ENCODE results near the gene ARF6.
"Not testable (repeated sequence)": the region's sequence is repeated elsewhere in the genome, so short reads cannot be mapped to it uniquely, and the experiment has no call there.

Gene ARF6

GRCh38 chr14:49862089-49862673, 30.7 kb upstream of the ARF6 start:
- H3K9ac ChIP-seq (ENCODE audit: low read length): peak overlapping the region; percentile 92
- peaks cover 13% of the 10 kb centered on the region for H3K4me1 ChIP-seq (ENCODE audit: control insufficient read depth, insufficient read depth, low read length)
- DNase-seq (ENCODE audit: low read depth): peak; percentile 88
- no peaks in the 10 kb centered on the region for H3K27me3 ChIP-seq (replicated peaks; ENCODE audit: control insufficient read depth, insufficient read depth, low read length)
- H3K4me3 ChIP-seq (ENCODE audit: low read length): peak overlapping the region; percentile 90
- no peaks in the 10 kb centered on the region for H3K9me3 ChIP-seq (ENCODE audit: control insufficient read depth, low read length)
- no peaks in the 10 kb centered on the region for H3K36me3 ChIP-seq (ENCODE audit: control insufficient read depth, insufficient read depth, low read length, severe bottlenecking)

- peaks cover 19% of the 10 kb centered on the region for H3K4me1 ChIP-seq (ENCODE audit: control insufficient read depth, insufficient read depth, low read length)
- H3K4me3 ChIP-seq (ENCODE audit: low read length): peak overlapping the region; percentile 90
- H3K9ac ChIP-seq (ENCODE audit: low read length): peak overlapping the region; percentile 93
- peak; percentile 36 for DNase-seq (ENCODE audit: low read depth)
- no peaks in the 10 kb centered on the region for H3K9me3 ChIP-seq (ENCODE audit: control insufficient read depth, low read length)
- no peaks in the 10 kb centered on the region for H3K27me3 ChIP-seq (replicated peaks; ENCODE audit: control insufficient read depth, insufficient read depth, low read length)
- H3K36me3 ChIP-seq (ENCODE audit: control insufficient read depth, insufficient read depth, low read length, severe bottlenecking): no peaks in the 10 kb centered on the region
These were observed 29.2 kb upstream of the ARF6 start for GRCh38 chr14:49863487-49864281.

DNA sequence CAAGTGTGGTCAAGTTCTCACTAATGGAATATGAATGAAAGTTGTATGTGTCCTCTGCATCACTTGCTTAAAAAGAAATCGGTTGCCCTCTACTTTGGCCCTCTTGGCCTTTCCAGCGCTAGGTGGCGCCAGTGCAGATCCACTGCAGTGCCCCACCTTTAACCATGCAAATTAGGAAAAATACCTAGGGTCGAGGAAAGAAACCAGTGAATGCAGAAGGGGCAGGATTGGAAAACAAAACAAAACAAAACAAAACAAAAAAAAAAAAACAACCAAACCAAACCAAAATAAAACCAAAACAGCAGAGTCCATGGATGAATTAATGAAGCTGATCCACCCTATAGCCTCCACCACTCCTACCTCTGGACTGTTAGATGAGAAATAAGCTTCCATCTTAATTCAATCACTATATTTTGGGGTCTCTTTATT, 27.4 kb upstream of the ARF6 start:
- Histone ChIP-seq H3K9ac (ENCODE audit: low read length) (no peak overlapping the region), H3K9me3 (ENCODE audit: control insufficient read depth, low read length) (no peaks in the 10 kb centered on the region), H3K4me3 (ENCODE audit: low read length) (no peak overlapping the region), H3K27me3 (replicated peaks; ENCODE audit: control insufficient read depth, insufficient read depth, low read length) (no peaks in the 10 kb centered on the region), H3K4me1 (ENCODE audit: control insufficient read depth, insufficient read depth, low read length) (peaks cover 21% of the 10 kb centered on the region), H3K36me3 (ENCODE audit: control insufficient read depth, insufficient read depth, low read length, severe bottlenecking) (no peaks in the 10 kb centered on the region)
- peak; percentile 89 for DNase-seq (ENCODE audit: low read depth)

DNA sequence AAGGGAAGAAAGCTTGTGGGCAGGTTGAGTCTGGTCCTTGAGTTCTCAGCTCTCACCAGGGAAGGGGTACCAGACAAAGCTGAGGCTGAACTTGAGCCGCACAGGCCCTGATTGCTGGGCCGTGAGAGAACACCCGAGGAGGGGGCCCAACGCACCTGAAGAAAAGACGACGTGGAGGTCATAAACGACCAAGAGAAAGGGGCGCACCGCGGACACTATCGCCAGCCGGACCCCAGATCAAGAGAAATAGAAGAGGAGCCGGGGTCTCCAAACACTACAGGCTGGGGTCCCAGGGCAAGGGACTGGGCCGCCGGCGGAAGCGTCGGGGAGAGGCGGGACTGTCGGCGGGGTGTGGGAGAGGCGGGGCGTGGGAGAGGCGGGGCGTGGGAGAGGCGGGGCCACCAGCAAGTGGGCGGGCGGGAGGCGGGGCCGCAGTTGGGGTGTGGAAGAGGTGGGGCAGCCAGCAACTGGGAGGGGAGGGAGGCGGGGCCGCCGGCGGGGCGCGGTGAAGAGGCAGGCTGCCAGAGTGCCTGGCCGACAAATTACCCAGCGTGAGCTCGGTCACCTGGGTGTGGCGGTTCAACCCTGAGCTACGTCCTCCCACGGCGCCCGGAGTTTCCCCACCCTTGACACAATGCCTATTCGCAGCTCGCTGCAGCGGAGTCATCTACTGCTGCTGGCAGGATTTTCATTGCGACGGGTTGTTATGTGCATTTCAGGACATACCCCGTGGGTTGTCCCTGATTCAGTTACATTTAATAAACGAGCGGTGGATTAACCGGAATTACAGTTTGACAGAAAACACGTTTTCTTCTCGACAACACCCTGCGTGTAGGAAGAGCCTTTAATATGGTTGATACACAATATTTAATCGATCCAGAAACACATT, 24.8 kb upstream of the ARF6 start:
- Histone ChIP-seq H3K27me3 (replicated peaks; ENCODE audit: control insufficient read depth, insufficient read depth, low read length) (no peaks in the 10 kb centered on the region), H3K9ac (ENCODE audit: low read length) (peak overlapping the region; percentile 89), H3K9me3 (ENCODE audit: control insufficient read depth, low read length) (no peaks in the 10 kb centered on the region), H3K4me3 (ENCODE audit: low read length) (peak overlapping the region; percentile 94), H3K36me3 (ENCODE audit: control insufficient read depth, insufficient read depth, low read length, severe bottlenecking) (no peaks in the 10 kb centered on the region), H3K4me1 (ENCODE audit: control insufficient read depth, insufficient read depth, low read length) (peaks cover 15% of the 10 kb centered on the region)
- peak; percentile 97 for DNase-seq (ENCODE audit: low read depth)

- H3K9me3 ChIP-seq (ENCODE audit: control insufficient read depth, low read length): no peaks in the 10 kb centered on the region
- H3K4me1 ChIP-seq (ENCODE audit: control insufficient read depth, insufficient read depth, low read length): peaks cover 15% of the 10 kb centered on the region
- no peak for DNase-seq (ENCODE audit: low read depth)
- H3K27me3 ChIP-seq (replicated peaks; ENCODE audit: control insufficient read depth, insufficient read depth, low read length): no peaks in the 10 kb centered on the region
- H3K36me3 ChIP-seq (ENCODE audit: control insufficient read depth, insufficient read depth, low read length, severe bottlenecking): no peaks in the 10 kb centered on the region
- peak overlapping the region; percentile 77 for H3K4me3 ChIP-seq (ENCODE audit: low read length)
- peak overlapping the region; percentile 84 for H3K9ac ChIP-seq (ENCODE audit: low read length)
These were observed 24.2 kb upstream of the ARF6 start for GRCh38 chr14:49868720-49869114.

- Histone ChIP-seq H3K36me3 (ENCODE audit: control insufficient read depth, insufficient read depth, low read length, severe bottlenecking) (no peaks in the 10 kb centered on the region), H3K4me3 (ENCODE audit: low read length) (no peak overlapping the region), H3K9ac (ENCODE audit: low read length) (no peak overlapping the region), H3K27me3 (replicated peaks; ENCODE audit: control insufficient read depth, insufficient read depth, low read length) (no peaks in the 10 kb centered on the region), H3K4me1 (ENCODE audit: control insufficient read depth, insufficient read depth, low read length) (peaks cover 8% of the 10 kb centered on the region), H3K9me3 (ENCODE audit: control insufficient read depth, low read length) (no peaks in the 10 kb centered on the region)
- no peak for DNase-seq (ENCODE audit: low read depth)
These were observed 22.0 kb upstream of the ARF6 start for GRCh38 chr14:49870908-49871307.

DNA sequence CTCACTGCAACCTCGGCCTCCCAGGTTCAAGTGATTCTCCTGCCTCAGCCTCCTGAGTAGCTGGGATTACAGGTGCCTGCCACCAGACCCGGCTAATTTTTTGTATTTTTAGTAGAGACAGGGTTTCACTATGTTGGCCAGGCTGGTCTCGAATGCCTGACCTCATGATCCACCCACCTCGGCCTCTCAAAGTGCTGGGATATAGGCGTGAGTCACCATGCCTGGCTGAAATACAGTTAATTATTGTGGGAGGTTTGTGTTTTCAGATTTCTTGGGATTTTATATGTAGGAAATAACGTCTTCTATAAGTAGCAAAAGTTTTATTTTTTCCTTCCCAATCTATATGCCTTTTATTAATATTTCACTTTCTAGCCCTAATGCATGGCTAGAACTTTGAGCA, 19.3 kb upstream of the ARF6 start:
- H3K9ac ChIP-seq (ENCODE audit: low read length); H3K27me3 ChIP-seq (replicated peaks; ENCODE audit: control insufficient read depth, insufficient read depth, low read length); H3K4me3 ChIP-seq (ENCODE audit: low read length); DNase-seq (ENCODE audit: low read depth); H3K9me3 ChIP-seq (ENCODE audit: control insufficient read depth, low read length); H3K4me1 ChIP-seq (ENCODE audit: control insufficient read depth, insufficient read depth, low read length); H3K36me3 ChIP-seq (ENCODE audit: control insufficient read depth, insufficient read depth, low read length, severe bottlenecking): not testable (repeated sequence)

DNA sequence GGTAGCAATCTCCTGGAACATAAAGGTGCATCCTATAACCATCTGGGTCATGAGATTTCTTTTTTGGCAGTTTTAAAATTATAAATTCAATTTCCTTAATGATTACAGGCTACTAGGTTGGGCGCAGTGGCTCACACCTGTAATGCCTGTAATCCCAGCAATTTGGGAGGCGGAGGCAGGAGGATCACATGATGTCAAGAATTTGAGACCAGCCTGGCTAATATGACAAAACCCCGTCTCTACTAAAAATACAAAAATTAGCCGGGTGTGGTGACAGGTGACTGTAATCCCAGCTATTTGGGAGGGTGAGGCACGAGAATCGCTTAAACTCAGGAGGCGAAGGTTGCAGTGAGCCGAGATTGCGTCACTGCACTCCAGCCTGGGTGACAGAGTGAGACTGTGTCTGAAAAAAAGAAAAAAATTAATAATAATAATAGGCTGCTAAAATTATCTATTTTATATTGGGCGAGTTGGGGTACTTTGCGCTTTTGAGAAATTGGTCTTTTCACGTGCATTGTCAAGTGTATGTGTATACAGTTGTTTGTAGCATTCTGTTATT, 17.2 kb upstream of the ARF6 start:
- Histone ChIP-seq H3K4me1 (ENCODE audit: control insufficient read depth, insufficient read depth, low read length) (peaks cover 10% of the 10 kb centered on the region), H3K9ac (ENCODE audit: low read length) (no peak overlapping the region), H3K36me3 (ENCODE audit: control insufficient read depth, insufficient read depth, low read length, severe bottlenecking) (no peaks in the 10 kb centered on the region), H3K27me3 (replicated peaks; ENCODE audit: control insufficient read depth, insufficient read depth, low read length) (no peaks in the 10 kb centered on the region), H3K9me3 (ENCODE audit: control insufficient read depth, low read length) (no peaks in the 10 kb centered on the region), H3K4me3 (ENCODE audit: low read length) (no peak overlapping the region)
- DNase-seq (ENCODE audit: low read depth): no peak

DNA sequence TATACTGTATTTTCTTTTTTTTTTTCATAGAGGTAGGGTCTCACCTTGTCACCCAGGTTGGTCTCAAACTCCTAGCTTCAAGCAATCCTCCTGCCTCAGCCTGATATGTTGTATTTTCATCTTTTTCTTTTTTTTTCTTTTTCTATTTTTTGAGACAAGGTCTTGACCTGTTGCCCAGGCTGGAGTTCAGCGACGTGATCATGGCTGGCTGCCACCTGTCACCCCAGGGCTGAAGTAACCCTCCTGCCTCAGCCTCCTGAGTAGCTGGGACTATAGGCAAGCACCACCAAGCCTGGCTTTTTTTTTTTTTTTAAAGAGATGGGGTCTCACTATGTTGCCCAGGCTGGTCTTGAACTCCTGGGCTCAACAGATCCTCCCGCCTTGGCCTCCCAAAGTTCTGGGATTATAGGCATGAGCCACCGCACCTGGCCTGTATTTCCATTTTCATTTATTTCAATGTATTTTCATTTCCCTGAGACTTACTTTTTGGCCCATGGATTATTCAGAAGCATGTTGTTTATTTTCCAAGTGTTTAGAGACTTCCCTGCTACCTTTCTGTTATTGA, 16.2 kb upstream of the ARF6 start:
- peaks cover 13% of the 10 kb centered on the region for H3K4me1 ChIP-seq (ENCODE audit: control insufficient read depth, insufficient read depth, low read length)
- no peak overlapping the region for H3K4me3 ChIP-seq (ENCODE audit: low read length)

DNA sequence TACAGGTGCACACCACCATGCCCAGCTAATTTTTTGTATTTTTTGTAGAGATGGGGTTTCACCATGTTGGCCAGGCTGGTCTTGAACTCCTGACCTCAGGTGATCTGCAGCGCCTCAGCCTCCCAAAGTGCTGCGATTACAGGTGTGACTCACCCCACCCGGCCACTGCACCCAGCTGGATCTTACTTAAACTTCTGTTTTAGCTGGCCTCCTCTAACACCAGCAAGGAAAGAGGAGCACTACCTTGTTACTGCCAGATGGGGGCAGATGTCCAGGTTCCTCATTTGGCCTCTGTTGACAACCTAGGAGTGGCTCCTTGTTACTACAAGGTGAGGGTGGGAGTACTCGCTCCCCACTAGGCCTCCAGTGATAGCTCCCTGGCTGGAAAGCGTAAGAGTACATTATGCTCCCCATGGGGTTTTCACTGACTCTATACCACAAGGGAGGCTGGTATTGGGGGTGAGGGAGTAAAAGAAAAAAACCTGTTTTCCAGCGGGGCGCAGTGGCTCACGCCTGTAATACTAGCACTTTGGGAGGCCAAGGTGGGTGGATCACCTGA, 13.2 kb upstream of the ARF6 start:
- peak; percentile 56 for DNase-seq (ENCODE audit: low read depth)
- Histone ChIP-seq H3K9ac (ENCODE audit: low read length) (no peak overlapping the region), H3K4me3 (ENCODE audit: low read length) (no peak overlapping the region), H3K4me1 (ENCODE audit: control insufficient read depth, insufficient read depth, low read length) (peaks cover 13% of the 10 kb centered on the region), H3K36me3 (ENCODE audit: control insufficient read depth, insufficient read depth, low read length, severe bottlenecking) (no peaks in the 10 kb centered on the region), H3K9me3 (ENCODE audit: control insufficient read depth, low read length) (no peaks in the 10 kb centered on the region), H3K27me3 (replicated peaks; ENCODE audit: control insufficient read depth, insufficient read depth, low read length) (no peaks in the 10 kb centered on the region)

More for the DNA sequence above, 16.2 kb upstream of the ARF6 start:
- Histone ChIP-seq H3K9me3 (ENCODE audit: control insufficient read depth, low read length) (no peaks in the 10 kb centered on the region), H3K36me3 (ENCODE audit: control insufficient read depth, insufficient read depth, low read length, severe bottlenecking) (no peaks in the 10 kb centered on the region), H3K27me3 (replicated peaks; ENCODE audit: control insufficient read depth, insufficient read depth, low read length) (no peaks in the 10 kb centered on the region), H3K9ac (ENCODE audit: low read length) (no peak overlapping the region)
- DNase-seq (ENCODE audit: low read depth): no peak
